Measurements from ENCODE around the gene TGFBI. TPM values are rescaled to one million over a fixed set of nuclear protein-coding genes. Genes with fewer than 3 reads are reported as not detected.
"Not testable (repeated sequence)": the region's sequence is repeated elsewhere in the genome, so short reads cannot be mapped to it uniquely, and the experiment has no call there.

TGFBI gene
- total RNA-seq, 1 donor from 2014 or later, result 620 TPM

- Mint-ChIP-seq H3K27me3 (ENCODE audit: low read depth) (no peaks in the 10 kb centered on the region), H3K27ac (ENCODE audit: unreplicated experiment) (no peak overlapping the region)
- peak; percentile 52 for DNase-seq (ENCODE audit: low spot score)
These were observed 15.3 kb downstream of the TGFBI start for GRCh38 chr5:136043968-136044610.

GRCh38 chr5:136045026-136045425 is 16.2 kb downstream of the TGFBI start:
- not testable (repeated sequence) for H3K27me3 Mint-ChIP-seq (ENCODE audit: low read depth); H3K27ac Mint-ChIP-seq (ENCODE audit: unreplicated experiment); DNase-seq (ENCODE audit: low spot score); H3K9me3 Mint-ChIP-seq (ENCODE audit: low read depth); H3K4me3 Mint-ChIP-seq (ENCODE audit: unreplicated experiment)
- Mint-ChIP-seq H3K36me3 (ENCODE audit: low read depth) (peaks cover 22% of the 10 kb centered on the region), H3K4me1 (ENCODE audit: low read depth) (peaks cover 41% of the 10 kb centered on the region)

More at GRCh38 chr5:136043968-136044610, 15.3 kb downstream of the TGFBI start:
- peaks cover 25% of the 10 kb centered on the region for H3K36me3 Mint-ChIP-seq (ENCODE audit: low read depth)
- no peak for TF ChIP-seq CTCF (IDR thresholded peaks at IDR 0.05)
- no peaks in the 10 kb centered on the region for H3K9me3 Mint-ChIP-seq (ENCODE audit: low read depth)
- peaks cover 41% of the 10 kb centered on the region for H3K4me1 Mint-ChIP-seq (ENCODE audit: low read depth)
- no peak overlapping the region for H3K4me3 Mint-ChIP-seq (ENCODE audit: unreplicated experiment)

GRCh38 chr5:136046246-136046645 is 17.5 kb downstream of the TGFBI start:
- peaks cover 34% of the 10 kb centered on the region for H3K4me1 Mint-ChIP-seq (ENCODE audit: low read depth)

GRCh38 chr5:136047858-136048257 is 19.1 kb downstream of the TGFBI start:
- Mint-ChIP-seq H3K4me3 (ENCODE audit: unreplicated experiment) (no peak overlapping the region), H3K9me3 (ENCODE audit: low read depth) (no peaks in the 10 kb centered on the region), H3K4me1 (ENCODE audit: low read depth) (peaks cover 25% of the 10 kb centered on the region), H3K27ac (ENCODE audit: unreplicated experiment) (no peak overlapping the region), H3K36me3 (ENCODE audit: low read depth) (peaks cover 26% of the 10 kb centered on the region), H3K27me3 (ENCODE audit: low read depth) (no peaks in the 10 kb centered on the region)
- no peak for TF ChIP-seq CTCF (IDR thresholded peaks at IDR 0.05)
- DNase-seq (ENCODE audit: low spot score), result peak; percentile 66

More at GRCh38 chr5:136046246-136046645, 17.5 kb downstream of the TGFBI start:
- H3K27me3 Mint-ChIP-seq (ENCODE audit: low read depth), result no peaks in the 10 kb centered on the region
- H3K27ac Mint-ChIP-seq (ENCODE audit: unreplicated experiment), result no peak overlapping the region
- no peak for DNase-seq (ENCODE audit: low spot score)
- no peak overlapping the region for H3K4me3 Mint-ChIP-seq (ENCODE audit: unreplicated experiment)
- no peak for TF ChIP-seq CTCF (IDR thresholded peaks at IDR 0.05)
- H3K9me3 Mint-ChIP-seq (ENCODE audit: low read depth), result no peaks in the 10 kb centered on the region
- peaks cover 25% of the 10 kb centered on the region for H3K36me3 Mint-ChIP-seq (ENCODE audit: low read depth)

- Mint-ChIP-seq H3K27ac (ENCODE audit: unreplicated experiment) (no peak overlapping the region), H3K9me3 (ENCODE audit: low read depth) (no peaks in the 10 kb centered on the region), H3K36me3 (ENCODE audit: low read depth) (peaks cover 28% of the 10 kb centered on the region), H3K4me1 (ENCODE audit: low read depth) (peaks cover 29% of the 10 kb centered on the region), H3K27me3 (ENCODE audit: low read depth) (no peaks in the 10 kb centered on the region), H3K4me3 (ENCODE audit: unreplicated experiment) (no peak overlapping the region)
- DNase-seq (ENCODE audit: low spot score), result peak; percentile 39
- no peak for TF ChIP-seq CTCF (IDR thresholded peaks at IDR 0.05)
These were observed 20.2 kb downstream of the TGFBI start for GRCh38 chr5:136048966-136049365.

All from chondrocyte (in vitro differentiated cells).